ENCODE data around the gene SPRED3. TPM values are rescaled to one million over a fixed set of nuclear protein-coding genes. Genes with fewer than 3 reads are reported as not detected.

Gene SPRED3
- polyA plus RNA-seq, 12 donors = 0.31 to 0.98 (median 0.52) TPM; not detected in 2

DNA sequence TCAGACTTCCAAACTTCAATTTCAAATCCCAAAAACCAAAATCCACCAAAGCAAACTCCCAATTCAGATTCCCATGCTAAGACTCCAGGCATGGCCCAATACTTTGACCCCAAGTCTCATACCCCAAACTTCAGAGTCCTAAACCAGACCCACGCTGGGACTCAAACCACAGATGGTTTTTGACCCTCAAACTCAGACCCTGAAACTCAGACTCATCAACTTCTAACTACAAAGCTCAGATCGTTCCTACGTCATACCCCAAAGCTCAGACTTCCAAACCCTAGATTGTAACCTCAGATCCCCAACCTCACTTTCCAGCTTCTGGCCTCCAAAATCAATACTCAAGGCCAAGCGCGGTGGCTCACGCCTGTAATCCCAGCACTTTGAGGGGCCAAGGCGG lies 56.9 kb downstream of the SPRED3 start:
- DNase-seq = no peak

DNA sequence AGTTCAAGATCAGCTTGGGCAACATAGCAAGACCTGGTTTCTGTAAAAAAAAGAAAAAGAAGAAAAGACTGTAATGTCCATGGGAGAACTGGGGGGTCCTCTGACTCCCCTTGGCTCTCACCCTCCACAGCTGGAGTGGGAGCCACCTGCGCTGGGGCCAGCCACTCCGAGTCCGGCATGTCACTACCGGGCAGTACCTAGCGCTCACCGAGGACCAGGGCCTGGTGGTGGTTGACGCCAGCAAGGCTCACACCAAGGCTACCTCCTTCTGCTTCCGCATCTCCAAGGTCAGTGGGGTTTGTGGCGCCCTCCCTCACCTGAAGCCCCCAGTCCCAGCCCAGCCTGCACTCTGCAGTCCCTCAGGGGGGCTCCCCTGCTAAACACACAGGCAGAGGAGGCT lies 59.7 kb downstream of the SPRED3 start:
- no peak for DNase-seq

Other genes with a start within 250 kb of the SPRED3 start
- gene DPF1, start 164.5 kb upstream of the SPRED3 start, polyA plus RNA-seq (ENCODE audit: insufficient read length in 12 of 12) = 10 to 100 TPM in 1 of 12 donors, 1 to 10 TPM in 10, not detected in 1; 2.8 to 18.2 (median 3.3) TPM
- 10 to 100 TPM in 7 of 12 donors, 1 to 10 TPM in 4, not detected in 1; 9.1 to 73.8 (median 12.2) TPM for gene PPP1R14A, start 132.3 kb upstream of the SPRED3 start, polyA plus RNA-seq (ENCODE audit: insufficient read length in 12 of 12)
- gene SPINT2, start 124.1 kb upstream of the SPRED3 start, polyA plus RNA-seq (ENCODE audit: insufficient read length in 12 of 12) = 10 to 100 TPM in 4 of 12 donors, 1 to 10 TPM in 7, not detected in 1; 2.7 to 80.3 (median 4.9) TPM
- gene C19orf33, start 84.4 kb upstream of the SPRED3 start, polyA plus RNA-seq (ENCODE audit: insufficient read length in 12 of 12) = 100 to 1,000 TPM in 1 of 12 donors, 10 to 100 TPM in 1, 1 to 10 TPM in 2, under 1 TPM in 6, not detected in 2; 0.43 to 144 (median 0.84) TPM
- gene YIF1B, start 72.8 kb upstream of the SPRED3 start, polyA plus RNA-seq (ENCODE audit: insufficient read length in 12 of 12) = 10 to 100 TPM in 11 of 12 donors, not detected in 1; 13.0 to 27.2 (median 22.9) TPM
- 1 to 10 TPM in 11 of 12 donors, not detected in 1; 1.7 to 5.3 (median 2.4) TPM for gene KCNK6, start 68.9 kb upstream of the SPRED3 start, polyA plus RNA-seq (ENCODE audit: insufficient read length in 12 of 12)
- gene CATSPERG, start 52.9 kb upstream of the SPRED3 start, polyA plus RNA-seq (ENCODE audit: insufficient read length in 12 of 12) = 1 to 10 TPM in 10 of 12 donors, not detected in 2; 1.3 to 4.9 (median 2.3) TPM
- gene PSMD8, start 14.1 kb upstream of the SPRED3 start, polyA plus RNA-seq (ENCODE audit: insufficient read length in 12 of 12) = 100 to 1,000 TPM in 11 of 12 donors, not detected in 1; 111 to 140 (median 119) TPM
- gene GGN, start 663 bp upstream of the SPRED3 start, polyA plus RNA-seq (ENCODE audit: insufficient read length in 12 of 12) = under 1 TPM in 6 of 12 donors, not detected in 6; 0.25 to 0.38 (median 0.34) TPM
- gene FAM98C, start 14.4 kb downstream of the SPRED3 start, polyA plus RNA-seq (ENCODE audit: insufficient read length in 12 of 12) = 10 to 100 TPM in 4 of 12 donors, 1 to 10 TPM in 7, not detected in 1; 6.4 to 30.9 (median 9.3) TPM
- 1 to 10 TPM in 10 of 12 donors, not detected in 2; 1.2 to 4.3 (median 2.4) TPM for gene RASGRP4, start 37.5 kb downstream of the SPRED3 start, polyA plus RNA-seq (ENCODE audit: insufficient read length in 12 of 12)
- 100 to 1,000 TPM; 205 to 659 (median 555) TPM for gene RYR1, start 45.0 kb downstream of the SPRED3 start, polyA plus RNA-seq (ENCODE audit: insufficient read length in 12 of 12)
- 10 to 100 TPM in 5 of 12 donors, 1 to 10 TPM in 5, not detected in 2; 1.8 to 17.8 (median 10.3) TPM for gene MAP4K1, start 229.3 kb downstream of the SPRED3 start, polyA plus RNA-seq (ENCODE audit: insufficient read length in 12 of 12)
- 100 to 1,000 TPM; 195 to 996 (median 338) TPM for gene EIF3K, start 230.5 kb downstream of the SPRED3 start, polyA plus RNA-seq (ENCODE audit: insufficient read length in 12 of 12)

Data from muscle of arm (tissue), 12 donors.